H4 (cell line): ENCODE results near the gene CDT1. TPM values are rescaled to one million over a fixed set of nuclear protein-coding genes. Genes with fewer than 3 reads are reported as not detected.

Experiments
- DNase-seq: peaks from one replicate; pipeline ENCODE4 v3.0.0-alpha.2; 2015; ENCODE audit warnings: low spot score
- total RNA-seq: library from RNA; depleted of rRNA; stranded (reverse); fragments of >200 nt; shearing (Covaris generic); gene quantifications from 2 replicates; pipeline ENCODE4 v1.2.3, GENCODE V29; 2014; rRNA removed

CDT1 gene
- total RNA-seq, 1 experiment from 2014 or later, result 26.4 TPM

GRCh38 chr16:88856122-88856827, 52.7 kb downstream of the CDT1 start:
- no peak for DNase-seq

GRCh38 chr16:88856828-88857727, 53.5 kb downstream of the CDT1 start, which contains the start of the genes GALNS and TRAPPC2L:
TSS of gene GALNS (minus strand) at chr16:88856947. CDS start at chr16:88856877, 70 bp downstream.
TSS of gene TRAPPC2L (plus strand) at chr16:88857127. CDS start at chr16:88857151, 24 bp downstream.
- DNase-seq, result peak; percentile 93

- peak; percentile 72 for DNase-seq
These were observed 54.2 kb downstream of the CDT1 start for GRCh38 chr16:88857728-88858339.

Other genes with a start within 250 kb of the CDT1 start
- 6.4 and 10.6 TPM in 2 replicates for gene ZC3H18, start 233.4 kb upstream of the CDT1 start, total RNA-seq
- not detected in 2 replicates for gene IL17C, start 165.2 kb upstream of the CDT1 start, total RNA-seq
- not detected in 2 replicates for gene CYBA, start 152.7 kb upstream of the CDT1 start, total RNA-seq
- 28.1 and 41.5 TPM in 2 replicates for gene MVD, start 140.7 kb upstream of the CDT1 start, total RNA-seq
- 0.27 and 0.62 TPM in 2 replicates for gene SNAI3, start 117.3 kb upstream of the CDT1 start, total RNA-seq
- 16.0 and 30.4 TPM in 2 replicates for gene RNF166, start 97.4 kb upstream of the CDT1 start, total RNA-seq
- 12.2 and 12.6 TPM in 2 replicates for gene CTU2, start 97.3 kb upstream of the CDT1 start, total RNA-seq
- 35.6 and 47.1 TPM in 2 replicates for gene PIEZO1, start 18.6 kb upstream of the CDT1 start, total RNA-seq
- 401 and 554 TPM in 2 replicates for gene APRT, start 8.1 kb downstream of the CDT1 start, total RNA-seq
- gene GALNS, start 53.2 kb downstream of the CDT1 start, total RNA-seq, result 18.2 and 22.7 TPM in 2 replicates
- 50.7 and 54.2 TPM in 2 replicates for gene TRAPPC2L, start 53.3 kb downstream of the CDT1 start, total RNA-seq
- gene PABPN1L, start 62.9 kb downstream of the CDT1 start, total RNA-seq, result not detected in 2 replicates
- not detected in 2 replicates for gene CBFA2T3, start 173.4 kb downstream of the CDT1 start, total RNA-seq